Measurements from ENCODE around the gene PRR5L.

PRR5L gene

GRCh38 chr11:36432093-36432469 lies 136.0 kb downstream of the PRR5L start:
- no peak for TF ChIP-seq CTCF (IDR thresholded peaks at IDR 0.05; ENCODE audit: low read depth, low read length)
- H3K4me3 ChIP-seq (replicated peaks in 1 of 2; ENCODE audit: low read depth in 2 of 2, low read length in 2 of 2): no peak overlapping the region
- no peak for DNase-seq (ENCODE audit: low read depth in 2 of 2)

GRCh38 chr11:36432738-36433137 lies 136.7 kb downstream of the PRR5L start:
- TF ChIP-seq CTCF (IDR thresholded peaks at IDR 0.05; ENCODE audit: low read depth, low read length): no peak
- H3K4me3 ChIP-seq (replicated peaks in 1 of 2; ENCODE audit: low read depth in 2 of 2, low read length in 2 of 2): no peak overlapping the region
- no peak for DNase-seq (ENCODE audit: low read depth in 2 of 2)

- TF ChIP-seq CTCF (IDR thresholded peaks at IDR 0.05; ENCODE audit: low read depth, low read length): no peak
- H3K4me3 ChIP-seq (replicated peaks in 1 of 2; ENCODE audit: low read depth in 2 of 2, low read length in 2 of 2): no peak overlapping the region
- DNase-seq (ENCODE audit: low read depth in 2 of 2): no peak
Observed at GRCh38 chr11:36436064-36436463, 140.0 kb downstream of the PRR5L start.

GRCh38 chr11:36436589-36436988 lies 140.5 kb downstream of the PRR5L start:
- no peak for TF ChIP-seq CTCF (IDR thresholded peaks at IDR 0.05; ENCODE audit: low read depth, low read length)
- no peak for DNase-seq (ENCODE audit: low read depth in 2 of 2)
- H3K4me3 ChIP-seq (replicated peaks in 1 of 2; ENCODE audit: low read depth in 2 of 2, low read length in 2 of 2): no peak overlapping the region

GRCh38 chr11:36437413-36437812 lies 141.3 kb downstream of the PRR5L start:
- TF ChIP-seq CTCF (IDR thresholded peaks at IDR 0.05; ENCODE audit: low read depth, low read length): no peak
- no peak overlapping the region for H3K4me3 ChIP-seq (replicated peaks in 1 of 2; ENCODE audit: low read depth in 2 of 2, low read length in 2 of 2)
- DNase-seq (ENCODE audit: low read depth in 2 of 2): no peak

- H3K4me3 ChIP-seq (replicated peaks in 1 of 2; ENCODE audit: low read depth in 2 of 2, low read length in 2 of 2): no peak overlapping the region
- DNase-seq (ENCODE audit: low read depth in 2 of 2): no peak
- TF ChIP-seq CTCF (IDR thresholded peaks at IDR 0.05; ENCODE audit: low read depth, low read length): no peak
Observed at GRCh38 chr11:36438126-36438525, 142.0 kb downstream of the PRR5L start.

GRCh38 chr11:36441610-36442208 lies 145.6 kb downstream of the PRR5L start:
- no peak overlapping the region for H3K4me3 ChIP-seq (replicated peaks in 1 of 2; ENCODE audit: low read depth in 2 of 2, low read length in 2 of 2)
- DNase-seq (ENCODE audit: low read depth in 2 of 2): no peak
- no peak for TF ChIP-seq CTCF (IDR thresholded peaks at IDR 0.05; ENCODE audit: low read depth, low read length)

All from cardiac fibroblast (primary cell).